ENCODE results near the gene ARG2.
"Not testable (repeated sequence)": the region's sequence is repeated elsewhere in the genome, so short reads cannot be mapped to it uniquely, and the experiment has no call there.

Gene ARG2

GRCh38 chr14:67581643-67582042 lies 38.1 kb upstream of the ARG2 start:
- TF ChIP-seq, protein P1, sequence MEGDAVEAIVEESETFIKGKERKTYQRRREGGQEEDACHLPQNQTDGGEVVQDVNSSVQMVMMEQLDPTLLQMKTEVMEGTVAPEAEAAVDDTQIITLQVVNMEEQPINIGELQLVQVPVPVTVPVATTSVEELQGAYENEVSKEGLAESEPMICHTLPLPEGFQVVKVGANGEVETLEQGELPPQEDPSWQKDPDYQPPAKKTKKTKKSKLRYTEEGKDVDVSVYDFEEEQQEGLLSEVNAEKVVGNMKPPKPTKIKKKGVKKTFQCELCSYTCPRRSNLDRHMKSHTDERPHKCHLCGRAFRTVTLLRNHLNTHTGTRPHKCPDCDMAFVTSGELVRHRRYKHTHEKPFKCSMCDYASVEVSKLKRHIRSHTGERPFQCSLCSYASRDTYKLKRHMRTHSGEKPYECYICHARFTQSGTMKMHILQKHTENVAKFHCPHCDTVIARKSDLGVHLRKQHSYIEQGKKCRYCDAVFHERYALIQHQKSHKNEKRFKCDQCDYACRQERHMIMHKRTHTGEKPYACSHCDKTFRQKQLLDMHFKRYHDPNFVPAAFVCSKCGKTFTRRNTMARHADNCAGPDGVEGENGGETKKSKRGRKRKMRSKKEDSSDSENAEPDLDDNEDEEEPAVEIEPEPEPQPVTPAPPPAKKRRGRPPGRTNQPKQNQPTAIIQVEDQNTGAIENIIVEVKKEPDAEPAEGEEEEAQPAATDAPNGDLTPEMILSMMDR (IDR thresholded peaks at IDR 0.05; ENCODE audit: low read depth, low read length) = no peak
- no peaks in the 10 kb centered on the region for H3K36me3 ChIP-seq
- no peak for DNase-seq
- H3K9me3 ChIP-seq = no peaks in the 10 kb centered on the region
- no peaks in the 10 kb centered on the region for H3K4me1 ChIP-seq
- H3K27me3 ChIP-seq = no peaks in the 10 kb centered on the region
- H3K4me3 ChIP-seq (ENCODE audit: low read depth, low read length) = no peak overlapping the region

DNA sequence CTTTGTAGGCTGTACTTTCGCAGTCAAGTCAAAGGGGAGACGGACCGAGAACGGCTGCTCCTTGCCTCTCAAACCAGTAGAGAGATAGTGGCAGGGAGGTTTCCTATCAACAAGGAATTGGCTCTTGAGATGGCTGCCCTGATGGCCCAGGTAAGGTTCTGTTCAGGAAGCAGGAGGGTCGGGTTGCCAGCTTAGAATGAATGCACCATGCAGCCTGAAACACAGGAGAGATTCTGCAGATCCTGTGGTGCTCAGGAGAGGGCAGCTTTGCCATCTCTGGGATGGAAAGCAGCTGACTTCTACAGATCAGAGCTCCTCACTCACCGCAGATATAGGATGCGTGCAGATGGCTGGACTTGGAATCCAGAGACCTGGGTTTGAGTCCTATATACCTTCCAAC lies 37.7 kb upstream of the ARG2 start:
- TF ChIP-seq, protein P1 (IDR thresholded peaks at IDR 0.05; ENCODE audit: low read depth, low read length) = peak; percentile 7; the same call in 1 of the 2 replicates
- DNase-seq = no peak
- Histone ChIP-seq H3K36me3 (no peaks in the 10 kb centered on the region), H3K27me3 (no peaks in the 10 kb centered on the region), H3K9me3 (no peaks in the 10 kb centered on the region), H3K4me3 (ENCODE audit: low read depth, low read length) (no peak overlapping the region), H3K4me1 (no peaks in the 10 kb centered on the region)

GRCh38 chr14:67583711-67584644 lies 35.7 kb upstream of the ARG2 start:
- peak; percentile 62 for DNase-seq
- TF ChIP-seq, protein P1 (IDR thresholded peaks at IDR 0.05; ENCODE audit: low read depth, low read length) = peak; percentile 93
- Histone ChIP-seq H3K4me3 (ENCODE audit: low read depth, low read length) (no peak overlapping the region), H3K36me3 (no peaks in the 10 kb centered on the region), H3K4me1 (no peaks in the 10 kb centered on the region), H3K9me3 (no peaks in the 10 kb centered on the region), H3K27me3 (no peaks in the 10 kb centered on the region)

GRCh38 chr14:67584978-67585377 lies 34.7 kb upstream of the ARG2 start:
- Histone ChIP-seq H3K9me3 (no peaks in the 10 kb centered on the region), H3K36me3 (no peaks in the 10 kb centered on the region), H3K4me1 (no peaks in the 10 kb centered on the region), H3K27me3 (no peaks in the 10 kb centered on the region), H3K4me3 (ENCODE audit: low read depth, low read length) (no peak overlapping the region)
- TF ChIP-seq, protein P1 (IDR thresholded peaks at IDR 0.05; ENCODE audit: low read depth, low read length) = no peak
- DNase-seq = no peak

DNA sequence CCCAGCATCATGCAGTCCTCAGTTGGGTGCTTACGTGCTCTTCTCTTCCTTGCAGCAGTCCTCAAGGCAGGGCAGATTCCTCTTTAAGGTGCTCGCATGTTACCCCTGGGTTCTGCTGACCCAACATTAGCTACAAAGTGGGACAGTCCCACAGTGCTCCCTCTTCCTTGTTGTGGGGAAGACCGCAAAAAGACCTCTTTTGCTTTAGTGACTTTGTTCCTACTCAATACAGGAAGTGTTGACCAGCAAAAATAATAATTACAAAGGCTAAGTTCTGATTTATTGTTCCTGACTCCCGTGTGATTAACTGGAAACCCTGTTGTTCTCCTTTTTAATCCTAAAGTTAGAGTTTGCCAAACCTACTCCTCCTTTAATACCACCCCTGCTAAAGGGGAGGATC lies 33.4 kb upstream of the ARG2 start:
- H3K36me3 ChIP-seq = no peaks in the 10 kb centered on the region
- H3K27me3 ChIP-seq = no peaks in the 10 kb centered on the region
- no peaks in the 10 kb centered on the region for H3K9me3 ChIP-seq
- TF ChIP-seq, protein P1 (IDR thresholded peaks at IDR 0.05; ENCODE audit: low read depth, low read length) = no peak
- H3K4me1 ChIP-seq = no peaks in the 10 kb centered on the region
- H3K4me3 ChIP-seq (ENCODE audit: low read depth, low read length) = no peak overlapping the region
- no peak for DNase-seq

DNA sequence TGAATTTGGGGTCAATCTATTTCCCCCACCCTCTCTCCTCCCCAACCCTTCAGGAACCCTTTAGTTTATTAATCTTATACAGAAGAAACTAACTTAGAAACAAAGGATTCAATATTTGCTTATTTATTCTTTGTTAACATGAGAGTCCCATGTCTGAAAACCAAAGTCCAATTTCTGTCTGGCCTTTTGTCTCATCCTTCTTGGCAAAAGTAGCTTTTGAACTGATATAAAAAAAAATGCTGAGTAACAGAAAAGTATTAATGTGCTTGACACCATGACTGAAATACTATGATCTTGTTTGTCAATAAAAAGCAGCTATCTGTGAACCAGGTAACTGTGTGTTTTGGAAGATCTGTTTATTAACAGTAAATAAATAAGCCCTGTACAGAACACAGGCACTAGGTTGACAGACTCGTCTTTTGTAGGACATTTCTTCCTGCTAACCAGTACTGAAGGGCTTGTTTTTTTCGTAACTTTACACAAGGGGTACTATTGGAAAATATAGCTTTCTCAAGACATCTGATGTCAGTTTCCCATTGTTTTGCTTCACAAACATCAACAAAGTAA lies 30.4 kb upstream of the ARG2 start:
- Histone ChIP-seq H3K36me3 (0 out of 2 replicates have a peak, but pooled peaks cover 5% of the 10 kb centered on the region), H3K4me3 (ENCODE audit: low read depth, low read length) (no peak overlapping the region), H3K9me3 (no peaks in the 10 kb centered on the region), H3K27me3 (no peaks in the 10 kb centered on the region), H3K4me1 (no peaks in the 10 kb centered on the region)
- DNase-seq = no peak
- TF ChIP-seq, protein P1 (IDR thresholded peaks at IDR 0.05; ENCODE audit: low read depth, low read length) = no peak

DNA sequence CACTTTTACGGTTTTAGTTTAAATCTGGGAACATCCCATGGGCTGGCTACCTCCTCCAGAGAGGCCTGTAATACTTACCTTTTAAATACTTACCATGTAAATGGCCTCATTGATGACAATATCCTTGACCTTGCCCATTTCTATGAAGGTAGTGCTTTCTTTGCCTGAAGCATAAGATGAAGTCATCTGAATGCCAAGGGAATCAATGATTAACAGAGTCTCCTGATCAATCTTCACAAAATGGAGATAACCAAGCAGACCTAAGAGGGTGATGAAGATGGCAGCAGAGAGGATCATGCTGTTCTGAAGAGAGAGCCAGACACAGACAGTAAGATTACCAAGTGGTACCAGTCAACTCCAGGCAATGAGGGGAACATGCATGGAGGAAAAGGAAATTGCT lies 26.1 kb upstream of the ARG2 start:
- not testable (repeated sequence) for DNase-seq; H3K27me3 ChIP-seq; H3K9me3 ChIP-seq; H3K36me3 ChIP-seq; H3K4me3 ChIP-seq (ENCODE audit: low read depth, low read length); H3K4me1 ChIP-seq
